H1 (cell line): ENCODE data around the gene ABHD18. TPM values are rescaled to one million over a fixed set of nuclear protein-coding genes. Genes with fewer than 3 reads are reported as not detected.

Source experiments
- CTCF ChIA-PET: fragments of 300-600 bp; sonication (Branson Sonifier 250); formaldehyde crosslinking; loops from one replicate; lab custom pipeline; 2021; ENCODE audit not compliant: partially characterized antibody; lab: Charles Lee
- POLR2A ChIA-PET: fragments of 300-600 bp; sonication (Branson Sonifier 250); formaldehyde crosslinking; loops from one replicate; lab custom pipeline; 2021; ENCODE audit warnings: inconsistent platforms; ENCODE audit not compliant: partially characterized antibody; lab: Charles Lee
- DNase-seq, 2 experiments: peaks; one replicate each; pipeline versions ENCODE4 v3.0.0 to v3.0.0-alpha.2; 2010 to 2022; ENCODE audit warnings: low spot score in 2 of 2, low read depth in 1 of 2, mixed read lengths in 1 of 2
- FAIRE-seq: peaks from 2 replicates; lab custom pipeline; 2011; peaks lifted over from hg19 to GRCh38; lab: Jason Lieb, UNC
- H2AFZ ChIP-seq: 2 replicates; pipeline ENCODE4 v1.8.1; 2012; ENCODE audit warnings: low read length, inconsistent platforms
- H2AK5ac ChIP-seq: 2 replicates; pipeline ENCODE4 v1.6.1; 2013; ENCODE audit warnings: low read depth, low read length
- H2BK120ac ChIP-seq: replicated peaks from 2 replicates; pipeline ENCODE3; 2013; ENCODE audit warnings: low read depth, low read length, inconsistent platforms
- H2BK12ac ChIP-seq: 2 replicates; pipeline ENCODE4 v1.6.1; 2013; ENCODE audit warnings: low read depth, low read length
- H2BK15ac ChIP-seq: 2 replicates; pipeline ENCODE4 v1.6.1; 2013; ENCODE audit warnings: low read length
- H2BK20ac ChIP-seq: 2 replicates; pipeline ENCODE4 v1.6.1; 2013; ENCODE audit warnings: low read length
- H2BK5ac ChIP-seq: 2 replicates; pipeline ENCODE4 v1.6.1; 2013; ENCODE audit warnings: low read depth, low read length
- H3K14ac ChIP-seq: 2 replicates; pipeline ENCODE4 v1.6.1; 2013; ENCODE audit warnings: inconsistent platforms; ENCODE audit not compliant: insufficient read length
- H3K18ac ChIP-seq: 2 replicates; pipeline ENCODE4 v1.6.1; 2013; ENCODE audit warnings: low read length; ENCODE audit errors: extremely low read depth
- H3K23ac ChIP-seq: 2 replicates; pipeline ENCODE4 v1.6.1; 2013; ENCODE audit warnings: inconsistent platforms; ENCODE audit not compliant: insufficient read length
- H3K23me2 ChIP-seq: 2 replicates; pipeline ENCODE4 v1.6.1; 2013; ENCODE audit warnings: low read depth, low read length
- H3K27ac ChIP-seq: 2 replicates; pipeline ENCODE4 v1.6.1; 2011; ENCODE audit warnings: low read depth, low read length, inconsistent platforms
- H3K27me3 ChIP-seq, 4 experiments: replicated peaks in 1 of 4; 1 replicate in 1 of 4; 2 replicates in 3 of 4; pipeline versions ENCODE4 v1.6.1 to v1.8.1; 2011 to 2013; ENCODE audit warnings: low read length in 3 of 4, mild to moderate bottlenecking in 3 of 4, inconsistent platforms in 2 of 4, mixed read lengths in 2 of 4, moderate library complexity in 1 of 4; ENCODE audit not compliant: control insufficient read depth in 3 of 4, insufficient read depth in 3 of 4; ENCODE audit errors: extremely low read depth in 1 of 4
- H3K36me3 ChIP-seq, 4 experiments: 2 replicates each; pipeline versions ENCODE4 v1.6.1 to v1.8.1; 2011 to 2013; ENCODE audit warnings: mild to moderate bottlenecking in 4 of 4, low read length in 3 of 4, moderate library complexity in 2 of 4, control low read depth in 1 of 4, inconsistent platforms in 1 of 4; ENCODE audit not compliant: insufficient read depth in 4 of 4, control insufficient read depth in 2 of 4
- H3K4ac ChIP-seq: replicated peaks from 2 replicates; pipeline ENCODE3; 2013; ENCODE audit warnings: low read length, low read depth, mixed read lengths, inconsistent platforms; ENCODE audit not compliant: insufficient read length
- H3K4me1 ChIP-seq, 4 experiments: replicated peaks in 1 of 4; 1 replicate in 1 of 4; 2 replicates in 3 of 4; pipeline versions ENCODE4 v1.6.1 to v1.8.1; 2011 to 2013; ENCODE audit warnings: low read length in 3 of 4, inconsistent platforms in 2 of 4, mixed read lengths in 1 of 4; ENCODE audit not compliant: insufficient read depth in 4 of 4, control insufficient read depth in 3 of 4
- H3K4me2 ChIP-seq, 2 experiments: 2 replicates each; pipeline versions ENCODE4 v1.6.1 to v1.8.1; 2011 to 2013; ENCODE audit warnings: low read depth in 2 of 2, low read length in 2 of 2, control low read depth in 1 of 2, inconsistent platforms in 1 of 2, mild to moderate bottlenecking in 1 of 2; ENCODE audit not compliant: insufficient read depth in 1 of 2
- H3K4me3 ChIP-seq, 4 experiments: fragments of 200-600, 300-600 bp in 1 of 4; sonication (generic), shearing (Covaris generic), sonication (Bioruptor Twin) in 1 of 4; 2 replicates each; pipeline versions ENCODE4 v1.5.1 to v1.8.1; 2011 to 2016; ENCODE audit warnings: low read length in 4 of 4, low read depth in 3 of 4, control low read depth in 2 of 4, inconsistent platforms in 2 of 4, mild to moderate bottlenecking in 2 of 4, mixed read lengths in 1 of 4, moderate library complexity in 1 of 4; ENCODE audit not compliant: insufficient read depth in 2 of 4; ENCODE audit errors: extremely low read depth in 1 of 4
- H3K56ac ChIP-seq: replicated peaks from 2 replicates; pipeline ENCODE3; 2013; ENCODE audit warnings: low read depth, mild to moderate bottlenecking, mixed read lengths, low read length, inconsistent platforms; ENCODE audit not compliant: insufficient read length
- H3K79me1 ChIP-seq: 2 replicates; pipeline ENCODE4 v1.6.1; 2013; ENCODE audit warnings: low read depth, low read length, control low read depth
- H3K79me2 ChIP-seq, 2 experiments: 2 replicates each; pipeline versions ENCODE4 v1.6.1 to v1.8.1; 2012 to 2013; ENCODE audit warnings: low read length in 2 of 2, mild to moderate bottlenecking in 2 of 2, inconsistent platforms in 1 of 2; ENCODE audit not compliant: insufficient read depth in 2 of 2, control insufficient read depth in 1 of 2
- H3K9ac ChIP-seq, 4 experiments: replicated peaks in 1 of 4; 1 replicate in 1 of 4; 2 replicates in 3 of 4; pipeline versions ENCODE4 v1.6.1 to v1.8.1; 2011 to 2013; ENCODE audit warnings: low read depth in 3 of 4, low read length in 3 of 4, control low read depth in 2 of 4, mild to moderate bottlenecking in 2 of 4, moderate library complexity in 2 of 4, inconsistent platforms in 1 of 4; ENCODE audit errors: extremely low read depth in 1 of 4
- H3K9me3 ChIP-seq, 2 experiments: 2 replicates each; pipeline versions ENCODE4 v1.6.1 to v1.8.1; 2012 to 2013; ENCODE audit warnings: mild to moderate bottlenecking in 2 of 2, moderate library complexity in 2 of 2, control low read depth in 1 of 2, inconsistent platforms in 1 of 2, low read depth in 1 of 2, low read length in 1 of 2, mixed read lengths in 1 of 2; ENCODE audit not compliant: insufficient read depth in 2 of 2
- H4K20me1 ChIP-seq, 2 experiments: replicated peaks in 1 of 2; 2 replicates each; pipeline versions ENCODE3 to v1.8.1; 2011 to 2013; ENCODE audit warnings: inconsistent platforms in 2 of 2, low read length in 2 of 2, mild to moderate bottlenecking in 1 of 2; ENCODE audit not compliant: insufficient read depth in 2 of 2, control insufficient read depth in 1 of 2
- H4K5ac ChIP-seq: 2 replicates; pipeline ENCODE4 v1.6.1; 2013; ENCODE audit warnings: low read length, low read depth, mixed read lengths, inconsistent platforms; ENCODE audit not compliant: insufficient read length
- H4K8ac ChIP-seq: 2 replicates; pipeline ENCODE4 v1.8.0; 2013; ENCODE audit warnings: mild to moderate bottlenecking, moderate library complexity, low read length, inconsistent platforms; ENCODE audit not compliant: insufficient read depth; ENCODE audit errors: extremely low read depth
- H4K91ac ChIP-seq: replicated peaks from 2 replicates; pipeline ENCODE3; 2013; ENCODE audit warnings: low read length, mixed read lengths, inconsistent platforms; ENCODE audit not compliant: insufficient read length
- ASH2L ChIP-seq: fragments of 200-600, 300-600 bp; sonication (generic); IDR thresholded peaks from one replicate; pipeline ENCODE4 v1.7.1; 2017; ENCODE audit warnings: low read length
- CREB1 ChIP-seq: IDR thresholded peaks from 2 replicates; pipeline ENCODE4 v1.6.1; 2012; ENCODE audit warnings: inconsistent platforms
- HDAC2 ChIP-seq, 2 experiments: fragments of 300-600 bp in 1 of 2; sonication (generic) in 1 of 2; IDR thresholded peaks; 2 replicates each; pipeline ENCODE4 v1.6.1; 2011 to 2012; ENCODE audit warnings: low read depth in 2 of 2, low read length in 2 of 2, mild to moderate bottlenecking in 2 of 2, moderate library complexity in 2 of 2, borderline replicate concordance in 1 of 2, inconsistent platforms in 1 of 2
- KDM5A ChIP-seq: fragments of 200-600 bp; IDR thresholded peaks from 2 replicates; pipeline ENCODE4 v1.7.1; 2012; ENCODE audit warnings: mild to moderate bottlenecking, low read length, inconsistent platforms, mixed read lengths
- MAX ChIP-seq: IDR thresholded peaks from 2 replicates; pipeline ENCODE4 v1.6.1; 2012; ENCODE audit warnings: inconsistent platforms
- SIX5 ChIP-seq: IDR thresholded peaks from 2 replicates; pipeline ENCODE4 v1.6.1; 2011; ENCODE audit warnings: mild to moderate bottlenecking, low read depth, low read length
- TAF1 ChIP-seq: IDR thresholded peaks from 2 replicates; pipeline ENCODE4 v1.6.1; 2011; ENCODE audit warnings: mild to moderate bottlenecking, low read depth, low read length
- TAF7 ChIP-seq: optimal IDR thresholded peaks from 2 replicates; pipeline ENCODE3; 2011; ENCODE audit warnings: low read depth, mild to moderate bottlenecking, inconsistent platforms, low read length, moderate library complexity, borderline replicate concordance
- WGBS, 2 experiments: shearing (Covaris generic) in 1 of 2; methylation state at CpG; one replicate each; pipeline versions ENCODE4 v1.1.6 to v1.1.7; 2013 to 2015; ENCODE audit warnings: low lambda C conversion rate in 2 of 2, mixed read lengths in 2 of 2, inconsistent platforms in 1 of 2, low coverage in 1 of 2, missing lambda C conversion rate in 1 of 2; ENCODE audit not compliant: insufficient replicate concordance in 2 of 2, insufficient coverage in 1 of 2, insufficient read length in 1 of 2; ENCODE audit errors: extremely low coverage in 1 of 2, missing lambda C conversion rate in 1 of 2; 5-methylcytosine and 5-hydroxymethylcytosine counted together
- long read RNA-seq, 2 experiments: library from RNA in 1 of 2; library from capped mRNA in 1 of 2; stranded (forward); transcript quantifications; one replicate each; pipeline ENCODE4 v2.0.0, GENCODE V29; 2021; ENCODE audit warnings: inconsistent platforms in 1 of 2
- polyA minus RNA-seq, 3 experiments: library from RNA; depleted of rRNA, polyadenylated mRNA; stranded (reverse); fragments of >200 nt; gene quantifications; 1 replicate in 2 of 3; 2 replicates in 1 of 3; pipeline ENCODE4 v1.2.3, GENCODE V29; 2011
- polyA plus RNA-seq, 7 experiments: library from polyadenylated mRNA; depleted of rRNA in 3 of 7; stranded (reverse) in 5 of 7; unstranded in 2 of 7; fragments of >200 nt in 5 of 7; fragments of 200-250 nt in 2 of 7; gene quantifications; 1 replicate in 5 of 7; 2 replicates in 1 of 7; 4 replicates in 1 of 7; pipeline versions ENCODE4 v1.2.1 to v1.2.3, GENCODE V29; 2011 to 2013; ENCODE audit warnings: missing spikeins in 2 of 7, mixed read lengths in 2 of 7
- total RNA-seq: library from RNA; stranded (reverse); fragmentation: NEBNext Ultra II Directional; extraction: Animal tissue kit (Norgen Biotek cat#: 25700); gene quantifications from 2 replicates; pipeline ENCODE4 v1.2.1, GENCODE V29; 2021

Gene ABHD18
- total RNA-seq (15.9 and 17.0 TPM in 2 replicates), polyA plus RNA-seq (2011; rRNA removed) (2.7 and 2.9 TPM in 2 replicates), polyA minus RNA-seq (2011; rRNA and poly(A)+ RNA removed) (7.1 and 12.2 TPM in 2 replicates)
- 3.7 TPM for polyA plus RNA-seq (2011; cell fraction: cytosol; rRNA removed)
- polyA plus RNA-seq (2011; cell fraction: nucleus; rRNA removed) = 3.2 TPM
- 4.3 to 11.1 TPM (median 6.5 TPM) in 4 replicates for polyA plus RNA-seq (2012, experiment 1 of 2)
- 1.4 TPM for polyA plus RNA-seq (2012, experiment 2 of 2)
- polyA plus RNA-seq (2013, experiment 1 of 2) = 10.5 TPM
- 9.6 TPM for polyA plus RNA-seq (2013, experiment 2 of 2)
- polyA minus RNA-seq (2011; cell fraction: cytosol; rRNA and poly(A)+ RNA removed) = 6.8 TPM
- 10.1 TPM for polyA minus RNA-seq (2011; cell fraction: nucleus; rRNA and poly(A)+ RNA removed)
- long read RNA-seq, experiment 1, partial matches to known transcripts = 3 of 13 reads
- long read RNA-seq, experiment 1, other reads (novel, unspliced or antisense) = 10 of 13 reads
- long read RNA-seq, experiment 2, full-length matches to known transcripts = 4 of 13 reads
- long read RNA-seq, experiment 2, partial matches to known transcripts = 1 of 13 reads
- long read RNA-seq, experiment 2, other reads (novel, unspliced or antisense) = 8 of 13 reads

GRCh38 chr4:127965062-127965802, at the start of gene ABHD18, which contains the start of gene MFSD8:
Gene ABHD18, plus strand, starts transcription at chr4:127965406. Its CDS starts 17,550 bp downstream, at chr4:127982956.
Gene MFSD8, minus strand, starts transcription at chr4:127965173. Its CDS starts 40 bp downstream, at chr4:127965133.
- DNase-seq = peak; percentile 98 to 99
- H2AFZ ChIP-seq = peak within 1 kb of the TSS; percentile 93
- FAIRE-seq = peak; percentile 81
- H2BK5ac ChIP-seq = peak within 1 kb of the TSS; percentile 96
- no peak within 1 kb of the TSS for H2BK120ac ChIP-seq
- H3K36me3 ChIP-seq = no peaks in the 10 kb centered on the region
- ChIA-PET CTCF (interaction anchor here (0.6 to 2.0 kb wide), 9 partner anchors 14 to 105 kb away, joined by 3 to 8 read pairs (median 3); no protein-coding TSS in a partner anchor), POLR2A (interaction anchor here (0.6 to 4.7 kb wide), 26 partner anchors 9 to 626 kb away, joined by 3 to 33 read pairs (median 4); partner anchors contain the start of genes HSPA4L, LARP1B and PLK4)
- peak within 1 kb of the TSS; percentile 61; the same call in 1 of the 2 replicates for H2BK15ac ChIP-seq
- no peaks in the 10 kb centered on the region for H3K27me3 ChIP-seq
- H3K4me1 ChIP-seq = peaks cover 0 to 3% (median 0%) of the 10 kb centered on the region in 4 experiments; a peak in 2 of 7 replicates
- H3K9ac ChIP-seq = peak within 1 kb of the TSS; percentile 83 to 95 (median 91)
- H3K27ac ChIP-seq = peak within 1 kb of the TSS; percentile 78
- H2AK5ac ChIP-seq = no peak within 1 kb of the TSS
- no peak within 1 kb of the TSS for H3K14ac ChIP-seq
- H3K4me2 ChIP-seq = peak within 1 kb of the TSS; percentile 85 to 94
- H2BK20ac ChIP-seq = no peak within 1 kb of the TSS
- H4K20me1 ChIP-seq = peaks cover 0 to 4% of the 10 kb centered on the region in 2 experiments
- H3K4ac ChIP-seq = no peak within 1 kb of the TSS
- H3K79me1 ChIP-seq = no peaks in the 10 kb centered on the region; the same call in 1 of the 2 replicates
- H4K5ac ChIP-seq = peak within 1 kb of the TSS; percentile 90
- peak within 1 kb of the TSS; percentile 71; the same call in 1 of the 2 replicates for H2BK12ac ChIP-seq
- no peak within 1 kb of the TSS for H3K23ac ChIP-seq
- peak within 1 kb of the TSS; percentile 98 for H4K8ac ChIP-seq
- H3K79me2 ChIP-seq = peaks cover 0 to 57% of the 10 kb centered on the region in 2 experiments; a peak in 3 of 4 replicates
- 1% methylated on average over 63 of the region's 69 CpGs; no CpG with 5 or more reads in 1 of the 2 experiments for WGBS, 2 experiments
- peak within 1 kb of the TSS; percentile 44 for H4K91ac ChIP-seq
- H3K18ac ChIP-seq = peak within 1 kb of the TSS; percentile 88
- no peaks in the 10 kb centered on the region for H3K9me3 ChIP-seq
- peak within 1 kb of the TSS; percentile 88 for H3K56ac ChIP-seq
- peak within 1 kb of the TSS; percentile 58 to 99 (median 88) for H3K4me3 ChIP-seq
- H3K23me2 ChIP-seq = 0 out of 2 replicates have a peak, but pooled peaks cover 2% of the 10 kb centered on the region
- TF ChIP-seq MAX = peak; percentile 94
- TF ChIP-seq SIX5 = no peak
- peak; percentile 92 for TF ChIP-seq TAF7
- TF ChIP-seq ASH2L = peak; percentile 80
- TF ChIP-seq CREB1 = peak; percentile 75
- TF ChIP-seq HDAC2 (IDR thresholded peaks at IDR 0.05; ENCODE audit: borderline replicate concordance in 1 of 2, low read depth in 2 of 2, low read length in 2 of 2) = 0 out of 4 replicates have a peak, but pooled peaks of 1 of the 2 experiments have one; percentile 61
- peak; percentile 72 for TF ChIP-seq TAF1
- peak; percentile 83 for TF ChIP-seq KDM5A
